Mesendoderm (in vitro differentiated cells): ENCODE data around the gene PEX11G.

ENCODE experiments used
- DNase-seq: peaks from one replicate; pipeline ENCODE4 v3.0.0; 2013
- H2AK5ac ChIP-seq: 2 replicates; pipeline ENCODE4 v1.6.1; 2013; ENCODE audit warnings: low read length, inconsistent platforms
- H2BK120ac ChIP-seq: 2 replicates; pipeline ENCODE4 v1.6.1; 2013; ENCODE audit warnings: low read depth, mild to moderate bottlenecking, low read length, moderate library complexity, mixed read lengths
- H2BK15ac ChIP-seq: replicated peaks from 2 replicates; pipeline ENCODE4 v1.6.1; 2013; ENCODE audit warnings: low read depth, mild to moderate bottlenecking, moderate library complexity
- H2BK5ac ChIP-seq: 2 replicates; pipeline ENCODE4 v1.6.1; 2013; ENCODE audit warnings: low read length, inconsistent platforms
- H3K18ac ChIP-seq: 2 replicates; pipeline ENCODE4 v1.6.1; 2013; ENCODE audit warnings: mild to moderate bottlenecking, low read length, mixed read lengths
- H3K23ac ChIP-seq: one replicate; pipeline ENCODE4 v1.6.1; 2013; ENCODE audit warnings: low read length
- H3K27ac ChIP-seq: 2 replicates; pipeline ENCODE4 v1.5.1; 2013; ENCODE audit warnings: low read depth, mild to moderate bottlenecking, inconsistent platforms, low read length, moderate library complexity
- H3K27me3 ChIP-seq: 2 replicates; pipeline ENCODE4 v1.6.1; 2013; ENCODE audit warnings: low read length, control low read depth, mild to moderate bottlenecking, inconsistent platforms; ENCODE audit not compliant: insufficient read depth, poor library complexity
- H3K36me3 ChIP-seq: 2 replicates; pipeline ENCODE4 v1.6.1; 2013; ENCODE audit warnings: low read length, inconsistent platforms; ENCODE audit not compliant: control insufficient read depth, insufficient read depth
- H3K4ac ChIP-seq: one replicate; pipeline ENCODE4 v1.6.1; 2013; ENCODE audit warnings: low read depth, mild to moderate bottlenecking, low read length, moderate library complexity
- H3K4me1 ChIP-seq: 2 replicates; pipeline ENCODE4 v1.6.1; 2013; ENCODE audit warnings: low read depth, low read length, inconsistent platforms; ENCODE audit not compliant: control insufficient read depth
- H3K4me2 ChIP-seq: 2 replicates; pipeline ENCODE4 v1.6.1; 2013; ENCODE audit warnings: low read length
- H3K4me3 ChIP-seq: 2 replicates; pipeline ENCODE4 v1.5.1; 2013; ENCODE audit warnings: mild to moderate bottlenecking, low read length
- H3K56ac ChIP-seq: one replicate; pipeline ENCODE4 v1.6.1; 2013; ENCODE audit warnings: low read length
- H3K79me1 ChIP-seq: 2 replicates; pipeline ENCODE4 v1.6.1; 2013; ENCODE audit warnings: low read length, inconsistent platforms
- H3K79me2 ChIP-seq: 2 replicates; pipeline ENCODE4 v1.6.1; 2013; ENCODE audit warnings: mild to moderate bottlenecking, low read length; ENCODE audit not compliant: control insufficient read depth, insufficient read depth
- H3K9ac ChIP-seq: 2 replicates; pipeline ENCODE4 v1.6.1; 2013; ENCODE audit warnings: low read length, inconsistent platforms
- H4K5ac ChIP-seq: one replicate; pipeline ENCODE4 v1.6.1; 2013; ENCODE audit warnings: low read length
- H4K8ac ChIP-seq: one replicate; pipeline ENCODE4 v1.6.1; 2013; ENCODE audit warnings: low read depth, mild to moderate bottlenecking, control low read depth, low read length, moderate library complexity
- whole genome bisulfite sequencing: extraction: QIAGEN DNeasy Blood & Tissue Kit; methylation state at CpG from one replicate; pipeline ENCODE4 v1.1.7; 2013; ENCODE audit warnings: low lambda C conversion rate, missing lambda C conversion rate; ENCODE audit not compliant: insufficient coverage; ENCODE audit errors: extremely low coverage; 5-methylcytosine and 5-hydroxymethylcytosine counted together

PEX11G gene

GRCh38 chr19:7527516-7528191, 38.8 kb upstream of the PEX11G start:
- H4K8ac ChIP-seq, result no peak overlapping the region
- DNase-seq, result no peak
- no peak overlapping the region for H2AK5ac ChIP-seq
- no peak overlapping the region for H3K4me2 ChIP-seq
- H3K4ac ChIP-seq, result no peak overlapping the region
- no peak overlapping the region for H3K9ac ChIP-seq
- no peak overlapping the region for H4K5ac ChIP-seq
- H2BK15ac ChIP-seq, result no peak overlapping the region
- H3K56ac ChIP-seq, result no peak overlapping the region
- H3K27me3 ChIP-seq, result no peaks in the 10 kb centered on the region
- no peak overlapping the region for H2BK5ac ChIP-seq
- H3K79me2 ChIP-seq, result no peaks in the 10 kb centered on the region
- no peak overlapping the region for H3K4me3 ChIP-seq
- peaks cover 3% of the 10 kb centered on the region for H3K4me1 ChIP-seq
- H3K79me1 ChIP-seq, result no peaks in the 10 kb centered on the region
- WGBS, result no CpG with 5 or more reads among the region's 25 CpGs
- H3K18ac ChIP-seq, result no peak overlapping the region
- H2BK120ac ChIP-seq, result no peak overlapping the region
- no peak overlapping the region for H3K27ac ChIP-seq
- no peak overlapping the region for H3K23ac ChIP-seq
- H3K36me3 ChIP-seq, result no peaks in the 10 kb centered on the region

- no peak overlapping the region for H3K9ac ChIP-seq
- H3K4me2 ChIP-seq, result no peak overlapping the region
- H2BK120ac ChIP-seq, result no peak overlapping the region
- no peaks in the 10 kb centered on the region for H3K36me3 ChIP-seq
- WGBS, result no CpG with 5 or more reads among the region's 31 CpGs
- no peak overlapping the region for H3K4me3 ChIP-seq
- no peak for DNase-seq
- H3K4me1 ChIP-seq, result peaks cover 3% of the 10 kb centered on the region
- no peaks in the 10 kb centered on the region for H3K79me1 ChIP-seq
- no peak overlapping the region for H2BK5ac ChIP-seq
- H2AK5ac ChIP-seq, result no peak overlapping the region
- H3K18ac ChIP-seq, result no peak overlapping the region
- no peak overlapping the region for H3K23ac ChIP-seq
- no peaks in the 10 kb centered on the region for H3K27me3 ChIP-seq
- H3K4ac ChIP-seq, result no peak overlapping the region
- no peak overlapping the region for H4K5ac ChIP-seq
- no peak overlapping the region for H3K56ac ChIP-seq
- no peaks in the 10 kb centered on the region for H3K79me2 ChIP-seq
- H4K8ac ChIP-seq, result no peak overlapping the region
- H3K27ac ChIP-seq, result no peak overlapping the region
- H2BK15ac ChIP-seq, result no peak overlapping the region
These were observed 37.5 kb upstream of the PEX11G start for GRCh38 chr19:7526059-7526929.

GRCh38 chr19:7524992-7525739, 36.3 kb upstream of the PEX11G start:
- Histone ChIP-seq H3K79me1 (no peaks in the 10 kb centered on the region), H3K23ac (no peak overlapping the region), H3K9ac (no peak overlapping the region), H3K27me3 (no peaks in the 10 kb centered on the region), H3K79me2 (no peaks in the 10 kb centered on the region), H2AK5ac (no peak overlapping the region), H3K36me3 (no peaks in the 10 kb centered on the region), H3K27ac (no peak overlapping the region), H3K4me1 (peaks cover 3% of the 10 kb centered on the region), H2BK15ac (no peak overlapping the region), H2BK5ac (no peak overlapping the region), H3K4me2 (no peak overlapping the region), H2BK120ac (no peak overlapping the region), H4K8ac (no peak overlapping the region), H3K56ac (no peak overlapping the region), H3K18ac (no peak overlapping the region), H4K5ac (no peak overlapping the region), H3K4ac (no peak overlapping the region), H3K4me3 (no peak overlapping the region)
- no CpG with 5 or more reads among the region's 20 CpGs for WGBS
- no peak for DNase-seq

GRCh38 chr19:7524523-7524922, 35.7 kb upstream of the PEX11G start:
- no peak overlapping the region for H3K27ac ChIP-seq

GRCh38 chr19:7522923-7523667, 34.3 kb upstream of the PEX11G start:
- no CpG with 5 or more reads among the region's 23 CpGs for WGBS
- Histone ChIP-seq H3K79me1 (no peaks in the 10 kb centered on the region), H2BK120ac (no peak overlapping the region), H4K5ac (no peak overlapping the region), H3K4me3 (peak overlapping the region; percentile 69), H3K27me3 (no peaks in the 10 kb centered on the region), H3K9ac (peak overlapping the region; percentile 62), H3K23ac (no peak overlapping the region), H4K8ac (no peak overlapping the region), H2BK5ac (no peak overlapping the region), H2AK5ac (no peak overlapping the region), H3K4ac (no peak overlapping the region), H3K4me2 (peak overlapping the region; percentile 84), H3K4me1 (peaks cover 3% of the 10 kb centered on the region), H3K18ac (no peak overlapping the region), H2BK15ac (no peak overlapping the region), H3K79me2 (no peaks in the 10 kb centered on the region), H3K36me3 (no peaks in the 10 kb centered on the region), H3K27ac (no peak overlapping the region), H3K56ac (peak overlapping the region; percentile 83)
- no peak for DNase-seq

More at GRCh38 chr19:7524523-7524922, 35.7 kb upstream of the PEX11G start:
- no CpG with 5 or more reads among the region's 5 CpGs for WGBS
- H2AK5ac ChIP-seq, result no peak overlapping the region
- H3K27me3 ChIP-seq, result no peaks in the 10 kb centered on the region
- H4K8ac ChIP-seq, result no peak overlapping the region
- no peak overlapping the region for H3K9ac ChIP-seq
- no peak overlapping the region for H4K5ac ChIP-seq
- H3K79me2 ChIP-seq, result no peaks in the 10 kb centered on the region
- no peak overlapping the region for H3K56ac ChIP-seq
- no peak overlapping the region for H3K23ac ChIP-seq
- H3K4me1 ChIP-seq, result peaks cover 3% of the 10 kb centered on the region
- no peak overlapping the region for H3K4me2 ChIP-seq
- no peak overlapping the region for H2BK120ac ChIP-seq
- no peak overlapping the region for H3K18ac ChIP-seq
- no peak overlapping the region for H3K4ac ChIP-seq
- no peak overlapping the region for H3K4me3 ChIP-seq
- no peaks in the 10 kb centered on the region for H3K79me1 ChIP-seq
- DNase-seq, result no peak
- H2BK15ac ChIP-seq, result no peak overlapping the region
- no peak overlapping the region for H2BK5ac ChIP-seq
- no peaks in the 10 kb centered on the region for H3K36me3 ChIP-seq
